MM.1S (cell line): ENCODE measurements around the gene CHST15.

ENCODE experiments used
- CTCF ChIP-seq: fragments of 300-600 bp; sonication (generic); IDR thresholded peaks from 2 replicates; pipeline ENCODE4 v1.5.1; 2016; ENCODE audit warnings: antibody characterized with exemption, low read length, mixed read lengths
- EZH2 ChIP-seq: fragments of 300-600 bp; sonication (generic); optimal IDR thresholded peaks from 2 replicates; pipeline ENCODE3; 2017; ENCODE audit warnings: low read depth, mild to moderate bottlenecking, antibody characterized with exemption, low read length, mixed read lengths
- EZH2phosphoT487 ChIP-seq: fragments of 300-600 bp; sonication (generic); IDR thresholded peaks from 2 replicates; pipeline ENCODE4 v1.6.1; 2018; ENCODE audit warnings: antibody characterized with exemption, low read length

GRCh38 chr10:123997486-123998196 lies 95.8 kb downstream of the CHST15 start:
- TF ChIP-seq CTCF: no peak
- no peak for TF ChIP-seq EZH2phosphoT487
- no peak for TF ChIP-seq EZH2
